Upper lobe of left lung (tissue), 6 donors: ENCODE results near the gene MRPL48. TPM values are rescaled to one million over a fixed set of nuclear protein-coding genes. Genes with fewer than 3 reads are reported as not detected.

Experiments
- ATAC-seq, 2 donors: fragments of 200-7000 bp; cut with Tn5 transposase; one replicate each; pipeline ENCODE4 v1.9.1; 2022; ENCODE audit warnings: mild to moderate bottlenecking in 2 of 2, moderate library complexity in 2 of 2; ENCODE audit not compliant: low FRiP score in 2 of 2
- DNase-seq, 2 donors: peaks; one replicate each; pipeline ENCODE4 v3.0.0-alpha.2; 2019 to 2020
- H3K27ac ChIP-seq, 4 donors: fragments of 200-600 bp; sonication (generic); one replicate each; pipeline ENCODE4 v1.5.1; 2016 to 2019
- H3K27me3 ChIP-seq, 4 donors: fragments of 200-600 bp; sonication (generic); one replicate each; pipeline ENCODE4 v1.5.1; 2017 to 2019
- H3K36me3 ChIP-seq, 4 donors: fragments of 200-600 bp; sonication (generic); one replicate each; pipeline ENCODE4 v1.5.1; 2016 to 2019
- H3K4me1 ChIP-seq, 4 donors: fragments of 200-600 bp; sonication (generic); one replicate each; pipeline ENCODE4 v1.5.1; 2018 to 2019
- H3K4me3 ChIP-seq, 4 donors: fragments of 200-600 bp; sonication (generic); one replicate each; pipeline ENCODE4 v1.5.1; 2017 to 2019; ENCODE audit warnings: mild to moderate bottlenecking in 2 of 4, moderate library complexity in 1 of 4
- H3K9me3 ChIP-seq, 4 donors: fragments of 200-600 bp; sonication (generic); one replicate each; pipeline ENCODE4 v1.5.1; 2018 to 2019
- EP300 ChIP-seq, 4 donors: sonication (generic); formaldehyde crosslinking; IDR thresholded peaks; one replicate each; pipeline ENCODE4 v1.5.1; 2017; ENCODE audit warnings: antibody characterized with exemption in 4 of 4, control low read depth in 2 of 4
- POLR2A ChIP-seq, 4 donors: fragments of 450-650 bp; IDR thresholded peaks; one replicate each; pipeline ENCODE4 v1.5.1; 2016 to 2017; ENCODE audit warnings: antibody characterized with exemption in 4 of 4, mild to moderate bottlenecking in 2 of 4
- POLR2AphosphoS5 ChIP-seq, 2 donors: sonication (generic); formaldehyde crosslinking; IDR thresholded peaks; one replicate each; pipeline ENCODE4 v1.5.1; 2017; ENCODE audit warnings: antibody characterized with exemption in 2 of 2
- WGBS, 2 donors: methylation state at CpG; one replicate each; pipeline ENCODE4 v1.1.5; 2017 to 2018; 5-methylcytosine and 5-hydroxymethylcytosine counted together
- total RNA-seq, 6 donors: library from RNA; depleted of rRNA in 4 of 6; stranded (reverse); fragments of >200 nt in 4 of 6; gene quantifications; one replicate each; pipeline versions ENCODE4 v1.1.0 to v1.2.1, GENCODE V29; 2016 to 2021
- TF ChIP-seq, protein P1 (sequence below), 6 experiments: fragments of 450-650 bp in 4 of 6; fragments of 200-600 bp in 2 of 6; sonication (generic) in 2 of 6; IDR thresholded peaks; one replicate each; pipeline ENCODE4 v1.5.1; 2016 to 2019; ENCODE audit warnings: antibody characterized with exemption in 6 of 6
- donor health status: DM: no; HTN: no; CAD: no; lungs with moderate emphysema.
- donor health status: DM: no; HTN: yes; CAD: no; lungs with severe emphysema.

The MRPL48 gene
- total RNA-seq, 6 donors from 2014 or later = 7.3 to 25.3 (median 21.8) TPM

DNA sequence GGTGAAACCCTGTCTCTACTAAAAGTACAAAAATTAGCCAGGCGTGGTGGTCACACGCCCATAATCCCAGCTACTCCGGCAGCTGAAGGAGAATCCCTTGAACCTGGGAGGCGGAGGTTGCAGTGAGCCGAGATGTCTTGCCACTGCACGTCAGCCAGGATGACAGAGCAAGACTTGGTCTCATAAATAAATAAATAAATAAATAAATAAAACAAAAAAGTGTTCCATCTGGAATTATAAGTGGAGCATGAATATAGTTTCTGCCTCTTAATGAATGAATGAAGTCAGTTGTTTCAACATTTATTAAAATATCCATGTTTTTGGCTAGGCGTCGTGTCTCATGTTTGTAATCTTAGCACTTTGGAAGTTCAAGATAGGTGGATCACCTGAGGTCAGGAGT, 27.1 kb downstream of the MRPL48 start:
- TF ChIP-seq EP300 (IDR thresholded peaks at IDR 0.05) (no peak), POLR2AphosphoS5 (IDR thresholded peaks at IDR 0.05) (no peak), POLR2A (IDR thresholded peaks at IDR 0.05) (no peak)
- TF ChIP-seq, protein P1, sequence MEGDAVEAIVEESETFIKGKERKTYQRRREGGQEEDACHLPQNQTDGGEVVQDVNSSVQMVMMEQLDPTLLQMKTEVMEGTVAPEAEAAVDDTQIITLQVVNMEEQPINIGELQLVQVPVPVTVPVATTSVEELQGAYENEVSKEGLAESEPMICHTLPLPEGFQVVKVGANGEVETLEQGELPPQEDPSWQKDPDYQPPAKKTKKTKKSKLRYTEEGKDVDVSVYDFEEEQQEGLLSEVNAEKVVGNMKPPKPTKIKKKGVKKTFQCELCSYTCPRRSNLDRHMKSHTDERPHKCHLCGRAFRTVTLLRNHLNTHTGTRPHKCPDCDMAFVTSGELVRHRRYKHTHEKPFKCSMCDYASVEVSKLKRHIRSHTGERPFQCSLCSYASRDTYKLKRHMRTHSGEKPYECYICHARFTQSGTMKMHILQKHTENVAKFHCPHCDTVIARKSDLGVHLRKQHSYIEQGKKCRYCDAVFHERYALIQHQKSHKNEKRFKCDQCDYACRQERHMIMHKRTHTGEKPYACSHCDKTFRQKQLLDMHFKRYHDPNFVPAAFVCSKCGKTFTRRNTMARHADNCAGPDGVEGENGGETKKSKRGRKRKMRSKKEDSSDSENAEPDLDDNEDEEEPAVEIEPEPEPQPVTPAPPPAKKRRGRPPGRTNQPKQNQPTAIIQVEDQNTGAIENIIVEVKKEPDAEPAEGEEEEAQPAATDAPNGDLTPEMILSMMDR (IDR thresholded peaks at IDR 0.05) = no peak
- H3K4me1 ChIP-seq = peaks cover 0 to 8% (median 2%) of the 10 kb centered on the region in 4 donors
- DNase-seq (no peak), ATAC-seq (no peak)
- no peaks in the 10 kb centered on the region for H3K27me3 ChIP-seq
- 89 to 93% methylated on average over 8 of the region's 8 CpGs for WGBS, 2 donors
- no peak overlapping the region for H3K4me3 ChIP-seq
- no peaks in the 10 kb centered on the region for H3K36me3 ChIP-seq
- H3K9me3 ChIP-seq = no peaks in the 10 kb centered on the region
- H3K27ac ChIP-seq = no peak overlapping the region

DNA sequence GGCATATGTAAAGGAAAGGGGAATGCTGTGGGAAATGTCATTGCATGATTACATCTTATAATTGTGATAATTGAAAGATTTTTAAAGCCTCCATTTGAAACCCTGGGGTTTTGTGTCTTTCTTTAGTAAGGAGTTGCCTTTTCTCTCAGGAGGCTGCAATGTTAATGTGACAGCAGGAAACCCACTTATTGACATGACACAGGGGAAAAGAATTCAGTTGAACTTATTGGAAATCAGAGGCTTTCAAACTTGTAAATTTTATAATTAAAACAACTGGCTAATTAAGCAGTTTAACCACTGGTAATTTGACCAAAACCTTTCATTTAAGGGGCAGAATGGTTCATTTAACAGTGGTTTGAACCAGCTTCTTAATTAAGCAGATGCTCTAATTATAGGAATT, 31.2 kb downstream of the MRPL48 start:
- no peak overlapping the region for H3K4me3 ChIP-seq
- H3K36me3 ChIP-seq = no peaks in the 10 kb centered on the region
- no peaks in the 10 kb centered on the region for H3K27me3 ChIP-seq
- H3K27ac ChIP-seq = no peak overlapping the region
- ATAC-seq = no peak
- peaks cover 0 to 4% (median 0%) of the 10 kb centered on the region in 4 donors for H3K4me1 ChIP-seq
- no peaks in the 10 kb centered on the region for H3K9me3 ChIP-seq
- DNase-seq = no peak
- TF ChIP-seq EP300 (IDR thresholded peaks at IDR 0.05) (no peak), POLR2AphosphoS5 (IDR thresholded peaks at IDR 0.05) (no peak), POLR2A (IDR thresholded peaks at IDR 0.05) (no peak)
- TF ChIP-seq, protein P1 (IDR thresholded peaks at IDR 0.05) = no peak

DNA sequence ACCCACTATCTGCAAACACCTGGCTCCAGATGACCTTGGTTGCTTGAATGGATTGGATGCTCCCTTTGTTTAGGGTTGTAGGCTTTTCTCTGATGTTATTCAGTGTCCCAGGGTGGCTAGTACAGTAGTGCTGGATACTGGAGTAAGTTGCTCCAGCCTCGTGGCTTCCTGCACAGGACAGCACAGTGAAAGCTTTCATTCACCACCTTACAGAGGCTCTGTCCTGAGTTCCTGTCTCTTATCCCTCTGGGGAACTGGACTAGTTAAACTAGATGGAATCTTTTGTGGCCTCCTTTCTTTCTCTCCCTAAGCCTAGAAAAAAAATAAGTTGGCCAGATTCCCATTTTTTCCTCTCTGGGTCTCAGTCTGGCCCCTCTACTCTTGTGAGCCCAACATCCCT, 42.6 kb downstream of the MRPL48 start:
- no peak overlapping the region for H3K27ac ChIP-seq
- WGBS, 2 donors = 75 to 85% methylated on average over 1 of the region's 1 CpG
- no peak for DNase-seq
- H3K4me3 ChIP-seq = no peak overlapping the region
- no peaks in the 10 kb centered on the region for H3K4me1 ChIP-seq
- ATAC-seq = no peak
- H3K36me3 ChIP-seq = peaks cover 2 to 25% (median 10%) of the 10 kb centered on the region in 4 donors
- H3K27me3 ChIP-seq = no peaks in the 10 kb centered on the region
- TF ChIP-seq, protein P1 (IDR thresholded peaks at IDR 0.05) = no peak
- no peak for TF ChIP-seq POLR2AphosphoS5 (IDR thresholded peaks at IDR 0.05)
- TF ChIP-seq POLR2A (IDR thresholded peaks at IDR 0.05) = no peak
- no peak for TF ChIP-seq EP300 (IDR thresholded peaks at IDR 0.05)
- no peaks in the 10 kb centered on the region for H3K9me3 ChIP-seq

DNA sequence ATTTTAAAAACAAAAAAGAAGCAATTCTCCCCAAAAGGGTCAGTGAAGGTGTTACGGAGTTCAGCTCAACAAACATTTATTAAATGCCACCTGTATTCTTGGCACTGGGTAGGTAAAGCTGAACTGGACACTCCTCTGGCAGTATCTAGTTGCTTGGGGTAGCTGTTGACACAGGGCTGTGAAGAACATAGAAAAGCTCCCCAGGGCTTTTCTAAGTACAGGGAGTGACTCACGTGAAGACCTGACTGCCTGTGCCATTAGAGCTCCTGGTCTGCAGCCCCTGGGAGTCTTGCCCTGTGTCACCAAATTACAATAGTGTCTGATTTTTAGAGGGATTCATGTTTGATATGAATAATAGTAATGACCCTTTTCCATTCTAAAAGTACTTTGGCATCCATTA, 45.4 kb downstream of the MRPL48 start:
- DNase-seq = no peak
- WGBS, 2 donors = 91 to 94% methylated on average over 2 of the region's 2 CpGs
- no peak for ATAC-seq
- TF ChIP-seq, protein P1 (IDR thresholded peaks at IDR 0.05) = no peak
- TF ChIP-seq POLR2AphosphoS5 (IDR thresholded peaks at IDR 0.05) (no peak), POLR2A (IDR thresholded peaks at IDR 0.05) (no peak), EP300 (IDR thresholded peaks at IDR 0.05) (no peak)
- H3K4me3 ChIP-seq = no peak overlapping the region
- H3K27ac ChIP-seq = no peak overlapping the region
- H3K36me3 ChIP-seq = peaks cover 2 to 24% (median 6%) of the 10 kb centered on the region in 4 donors
- H3K9me3 ChIP-seq = no peaks in the 10 kb centered on the region
- no peaks in the 10 kb centered on the region for H3K27me3 ChIP-seq
- H3K4me1 ChIP-seq = no peaks in the 10 kb centered on the region

DNA sequence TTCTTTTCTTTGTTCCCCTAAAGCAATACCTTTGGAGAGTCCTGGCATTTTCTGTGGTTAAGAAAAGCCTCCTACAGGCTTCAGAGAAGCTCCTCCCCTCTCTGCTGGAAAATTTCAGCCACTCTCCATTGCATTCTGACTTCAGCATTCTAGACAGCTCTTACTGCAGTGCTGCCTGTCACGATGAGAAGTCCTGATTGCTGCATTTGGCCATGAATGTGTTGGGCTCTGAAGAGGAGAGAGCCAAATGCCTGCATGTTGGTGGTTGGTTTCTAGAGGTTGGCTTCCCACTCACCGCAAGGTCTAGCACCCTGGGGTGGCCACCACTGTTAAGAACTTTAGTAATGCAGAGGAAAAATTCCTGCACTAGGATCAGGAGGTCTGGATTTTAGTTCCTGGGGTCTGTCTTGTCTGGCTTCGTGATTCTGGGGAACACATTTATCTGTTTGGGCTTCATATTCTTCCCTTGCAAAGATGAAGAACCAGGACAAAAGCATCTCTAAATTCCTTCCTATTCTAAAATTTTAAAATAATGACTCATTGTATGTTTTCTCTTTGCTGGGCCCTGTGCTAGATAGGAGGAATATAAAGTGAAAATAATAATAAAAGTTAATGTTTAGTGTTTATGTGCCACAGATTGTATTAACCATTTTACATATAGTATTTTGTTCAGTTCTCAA, 50.9 kb downstream of the MRPL48 start:
- DNase-seq = no peak
- Histone ChIP-seq H3K27ac (no peak overlapping the region), H3K27me3 (no peaks in the 10 kb centered on the region), H3K9me3 (no peaks in the 10 kb centered on the region), H3K4me3 (no peak overlapping the region), H3K4me1 (no peaks in the 10 kb centered on the region), H3K36me3 (peaks cover 0 to 17% (median 2%) of the 10 kb centered on the region in 4 donors)
- ATAC-seq = no peak
- 74 to 87% methylated on average over 3 of the region's 3 CpGs for WGBS, 2 donors
- no peak for TF ChIP-seq POLR2A (IDR thresholded peaks at IDR 0.05)
- TF ChIP-seq EP300 (IDR thresholded peaks at IDR 0.05) = no peak
- TF ChIP-seq, protein P1 (IDR thresholded peaks at IDR 0.05) = no peak
- no peak for TF ChIP-seq POLR2AphosphoS5 (IDR thresholded peaks at IDR 0.05)
